ENCODE measurements around the gene RBPJ. TPM values are rescaled to one million over a fixed set of nuclear protein-coding genes. Genes with fewer than 3 reads are reported as not detected.

RBPJ gene
- total RNA-seq, 6 experiments from 2014 or later: 12.0 to 29.3 (median 19.6) TPM

GRCh38 chr4:26426892-26427291 is 106.1 kb downstream of the RBPJ start:
- Histone ChIP-seq H3K27ac (no peak overlapping the region), H3K27me3 (no peaks in the 10 kb centered on the region), H3K4me1 (no peaks in the 10 kb centered on the region), H3K4me3 (no peak overlapping the region), H3K9me3 (no peaks in the 10 kb centered on the region), H3K36me3 (peaks cover 0 to 24% (median 4%) of the 10 kb centered on the region in 4 donors)
- TF ChIP-seq CTCF (IDR thresholded peaks at IDR 0.05) (no peak), POLR2A (IDR thresholded peaks at IDR 0.05) (no peak)
- 97% methylated on average over 4 of the region's 4 CpGs for WGBS (ENCODE audit: insufficient coverage, low coverage, low lambda C conversion rate, missing lambda C conversion rate)
- intact Hi-C loops (cut with DNase I): no loop called here
- ATAC-seq (no peak), DNase-seq (no peak)

- H3K36me3 ChIP-seq: peaks cover 0 to 14% (median under 1%) of the 10 kb centered on the region in 4 donors
- no peak for DNase-seq
- intact Hi-C loops (cut with DNase I): no loop called here
- no peak overlapping the region for H3K27ac ChIP-seq
- no peak for TF ChIP-seq POLR2A (IDR thresholded peaks at IDR 0.05)
- TF ChIP-seq CTCF (IDR thresholded peaks at IDR 0.05): no peak
- no peak overlapping the region for H3K4me3 ChIP-seq
- H3K9me3 ChIP-seq: no peaks in the 10 kb centered on the region
- no peaks in the 10 kb centered on the region for H3K4me1 ChIP-seq
- H3K27me3 ChIP-seq: no peaks in the 10 kb centered on the region
- ATAC-seq: no peak
- 82% methylated on average over 4 of the region's 4 CpGs for WGBS (ENCODE audit: insufficient coverage, low coverage, low lambda C conversion rate, missing lambda C conversion rate)
Measured at GRCh38 chr4:26429910-26430309, 109.1 kb downstream of the RBPJ start.

- intact Hi-C loops (cut with DNase I): no loop called here
- 100% methylated on average over 2 of the region's 2 CpGs for WGBS (ENCODE audit: insufficient coverage, low coverage, low lambda C conversion rate, missing lambda C conversion rate)
Measured at GRCh38 chr4:26431461-26432180, 110.8 kb downstream of the RBPJ start.

GRCh38 chr4:26432419-26432818 is 111.6 kb downstream of the RBPJ start:
- DNase-seq: no peak
- intact Hi-C loops (cut with DNase I): no loop called here
- Histone ChIP-seq H3K27ac (no peak overlapping the region), H3K4me1 (no peaks in the 10 kb centered on the region), H3K27me3 (no peaks in the 10 kb centered on the region), H3K9me3 (no peaks in the 10 kb centered on the region), H3K4me3 (no peak overlapping the region), H3K36me3 (peaks cover 0 to 7% (median 0%) of the 10 kb centered on the region in 4 donors)
- no peak for ATAC-seq
- WGBS (ENCODE audit: insufficient coverage, low coverage, low lambda C conversion rate, missing lambda C conversion rate): 76% methylated on average over 5 of the region's 5 CpGs
- TF ChIP-seq CTCF (IDR thresholded peaks at IDR 0.05) (no peak), POLR2A (IDR thresholded peaks at IDR 0.05) (no peak)

More at GRCh38 chr4:26431461-26432180, 110.8 kb downstream of the RBPJ start:
- Histone ChIP-seq H3K27me3 (no peaks in the 10 kb centered on the region), H3K36me3 (peaks cover 0 to 7% (median 0%) of the 10 kb centered on the region in 4 donors), H3K27ac (no peak overlapping the region), H3K4me1 (no peaks in the 10 kb centered on the region), H3K4me3 (no peak overlapping the region), H3K9me3 (no peaks in the 10 kb centered on the region)
- DNase-seq (no peak), ATAC-seq (no peak)
- no peak for TF ChIP-seq POLR2A (IDR thresholded peaks at IDR 0.05)
- TF ChIP-seq CTCF (IDR thresholded peaks at IDR 0.05): no peak
